ENCODE results near the gene ATG4B.

The ATG4B gene

DNA sequence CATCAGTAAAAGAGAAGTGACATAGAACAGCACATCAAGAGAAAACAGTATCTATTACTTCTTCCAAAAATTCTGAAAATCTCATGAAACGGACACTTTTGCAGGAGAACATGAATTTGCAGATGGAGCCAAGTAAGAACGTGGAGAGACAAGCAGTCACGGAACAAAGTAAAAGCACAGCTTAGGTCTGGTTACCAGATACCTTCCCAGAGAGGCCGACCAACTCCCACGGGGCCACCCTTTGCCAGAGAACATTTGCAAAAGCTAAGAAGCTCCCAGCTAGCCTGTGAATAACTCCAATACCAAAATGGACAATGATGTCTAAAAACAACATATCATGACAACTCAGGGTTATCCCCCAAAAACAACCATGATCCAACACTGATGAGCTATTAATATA lies 39.4 kb upstream of the ATG4B start:
- H3K9ac ChIP-seq (ENCODE audit: low read depth, low read length) = no peak overlapping the region
- no peak for TF ChIP-seq CTCF (IDR thresholded peaks at IDR 0.05; ENCODE audit: borderline replicate concordance, extremely low read depth, low read length, poor library complexity, severe bottlenecking)
- TF ChIP-seq EZH2 (IDR thresholded peaks at IDR 0.05; ENCODE audit: borderline replicate concordance, low read depth, low read length, severe bottlenecking) = no peak
- DNase-seq = no peak
- peaks cover 73% of the 10 kb centered on the region for H3K36me3 ChIP-seq (ENCODE audit: insufficient read depth, low read length)
- H3K4me2 ChIP-seq (ENCODE audit: insufficient read depth, low read length) = no peak overlapping the region
- no peak overlapping the region for H2AFZ ChIP-seq (ENCODE audit: low read depth, low read length)
- H3K27me3 ChIP-seq (ENCODE audit: insufficient read depth, low read length, poor library complexity) = no peaks in the 10 kb centered on the region
- H3K4me3 ChIP-seq (ENCODE audit: low read depth in 1 of 2, low read length in 2 of 2) = no peak overlapping the region
- H3K27ac ChIP-seq (ENCODE audit: low read length) = no peak overlapping the region
- no peaks in the 10 kb centered on the region for H3K79me2 ChIP-seq (ENCODE audit: insufficient read depth, low read length)
- no peak for ATAC-seq (ENCODE audit: insufficient read depth, low read depth)
- no peaks in the 10 kb centered on the region for H3K4me1 ChIP-seq (ENCODE audit: insufficient read depth, low read length)
- no peaks in the 10 kb centered on the region for H3K9me3 ChIP-seq (ENCODE audit: insufficient read depth, low read length, severe bottlenecking)
- H4K20me1 ChIP-seq (ENCODE audit: insufficient read depth, low read length) = 0 out of 2 replicates have a peak, but pooled peaks cover 5% of the 10 kb centered on the region

GRCh38 chr2:241598487-241598886 lies 39.0 kb upstream of the ATG4B start:
- no peaks in the 10 kb centered on the region for H3K9me3 ChIP-seq (ENCODE audit: insufficient read depth, low read length, severe bottlenecking)
- no peak overlapping the region for H3K4me2 ChIP-seq (ENCODE audit: insufficient read depth, low read length)
- H3K4me3 ChIP-seq (ENCODE audit: low read depth in 1 of 2, low read length in 2 of 2) = no peak overlapping the region
- H3K27ac ChIP-seq (ENCODE audit: low read length) = no peak overlapping the region
- 0 out of 2 replicates have a peak, but pooled peaks cover 5% of the 10 kb centered on the region for H4K20me1 ChIP-seq (ENCODE audit: insufficient read depth, low read length)
- no peaks in the 10 kb centered on the region for H3K4me1 ChIP-seq (ENCODE audit: insufficient read depth, low read length)
- DNase-seq = no peak
- H3K79me2 ChIP-seq (ENCODE audit: insufficient read depth, low read length) = no peaks in the 10 kb centered on the region
- TF ChIP-seq CTCF (IDR thresholded peaks at IDR 0.05; ENCODE audit: borderline replicate concordance, extremely low read depth, low read length, poor library complexity, severe bottlenecking) = peak; percentile 42
- TF ChIP-seq EZH2 (IDR thresholded peaks at IDR 0.05; ENCODE audit: borderline replicate concordance, low read depth, low read length, severe bottlenecking) = no peak
- no peak overlapping the region for H2AFZ ChIP-seq (ENCODE audit: low read depth, low read length)
- no peak overlapping the region for H3K9ac ChIP-seq (ENCODE audit: low read depth, low read length)
- no peaks in the 10 kb centered on the region for H3K27me3 ChIP-seq (ENCODE audit: insufficient read depth, low read length, poor library complexity)
- ATAC-seq (ENCODE audit: insufficient read depth, low read depth) = no peak
- peaks cover 70% of the 10 kb centered on the region for H3K36me3 ChIP-seq (ENCODE audit: insufficient read depth, low read length)

DNA sequence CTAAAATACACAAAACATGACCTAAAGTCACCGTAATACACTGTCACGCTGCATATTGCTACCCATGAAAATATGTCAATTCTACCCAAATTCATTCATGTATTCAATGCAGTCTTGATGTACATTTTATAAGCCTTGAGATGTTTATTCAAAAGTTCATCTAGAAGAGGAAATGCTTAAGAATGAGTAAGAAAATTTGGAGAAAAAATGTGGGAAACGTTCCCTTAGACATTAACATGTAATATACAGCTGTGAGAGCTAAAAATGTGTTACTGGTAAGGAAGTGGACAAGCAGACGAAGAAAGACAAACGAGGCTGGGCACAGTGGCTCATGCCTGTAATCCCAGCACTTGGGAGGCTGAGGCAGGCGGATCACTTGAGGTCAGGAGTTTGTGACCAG lies 37.9 kb upstream of the ATG4B start:
- H3K27ac ChIP-seq (ENCODE audit: low read length) = no peak overlapping the region
- TF ChIP-seq EZH2 (IDR thresholded peaks at IDR 0.05; ENCODE audit: borderline replicate concordance, low read depth, low read length, severe bottlenecking) = no peak
- no peak overlapping the region for H3K4me3 ChIP-seq (ENCODE audit: low read depth in 1 of 2, low read length in 2 of 2)
- H3K36me3 ChIP-seq (ENCODE audit: insufficient read depth, low read length) = peaks cover 64% of the 10 kb centered on the region
- H3K9ac ChIP-seq (ENCODE audit: low read depth, low read length) = no peak overlapping the region
- no peaks in the 10 kb centered on the region for H3K79me2 ChIP-seq (ENCODE audit: insufficient read depth, low read length)
- no peaks in the 10 kb centered on the region for H3K9me3 ChIP-seq (ENCODE audit: insufficient read depth, low read length, severe bottlenecking)
- ATAC-seq (ENCODE audit: insufficient read depth, low read depth) (no peak), DNase-seq (no peak)
- 0 out of 2 replicates have a peak, but pooled peaks cover 5% of the 10 kb centered on the region for H4K20me1 ChIP-seq (ENCODE audit: insufficient read depth, low read length)
- no peaks in the 10 kb centered on the region for H3K4me1 ChIP-seq (ENCODE audit: insufficient read depth, low read length)
- H3K4me2 ChIP-seq (ENCODE audit: insufficient read depth, low read length) = no peak overlapping the region
- no peak overlapping the region for H2AFZ ChIP-seq (ENCODE audit: low read depth, low read length)
- H3K27me3 ChIP-seq (ENCODE audit: insufficient read depth, low read length, poor library complexity) = no peaks in the 10 kb centered on the region

DNA sequence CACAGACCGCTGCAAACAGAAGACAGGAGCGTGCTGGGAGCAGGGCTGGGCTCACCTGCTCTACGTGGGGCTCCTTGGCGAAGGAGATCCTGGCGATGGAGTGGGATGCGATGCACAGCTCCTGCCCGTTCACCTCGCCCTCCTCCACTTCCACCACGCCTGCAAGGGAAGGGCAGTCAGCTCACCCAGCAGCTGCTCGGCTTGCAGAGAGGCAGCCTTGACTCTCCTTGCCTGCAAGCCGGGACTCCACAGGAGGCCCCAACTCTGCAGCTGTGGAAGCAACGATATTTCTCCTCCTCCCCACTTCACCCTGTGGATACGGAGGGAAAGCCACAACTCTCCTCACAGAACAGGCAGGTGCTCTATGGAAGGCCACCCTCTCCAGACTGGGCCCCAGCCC lies 35.7 kb upstream of the ATG4B start:
- H3K4me3 ChIP-seq (ENCODE audit: low read depth in 1 of 2, low read length in 2 of 2) = no peak overlapping the region
- no peaks in the 10 kb centered on the region for H3K27me3 ChIP-seq (ENCODE audit: insufficient read depth, low read length, poor library complexity)
- ATAC-seq (ENCODE audit: insufficient read depth, low read depth) (no peak), DNase-seq (no peak)
- peaks cover 4% of the 10 kb centered on the region for H4K20me1 ChIP-seq (ENCODE audit: insufficient read depth, low read length)
- TF ChIP-seq CTCF (IDR thresholded peaks at IDR 0.05; ENCODE audit: borderline replicate concordance, extremely low read depth, low read length, poor library complexity, severe bottlenecking) (no peak), EZH2 (IDR thresholded peaks at IDR 0.05; ENCODE audit: borderline replicate concordance, low read depth, low read length, severe bottlenecking) (no peak)
- no peak overlapping the region for H3K4me2 ChIP-seq (ENCODE audit: insufficient read depth, low read length)
- no peak overlapping the region for H3K9ac ChIP-seq (ENCODE audit: low read depth, low read length)
- H3K4me1 ChIP-seq (ENCODE audit: insufficient read depth, low read length) = no peaks in the 10 kb centered on the region
- H3K9me3 ChIP-seq (ENCODE audit: insufficient read depth, low read length, severe bottlenecking) = no peaks in the 10 kb centered on the region
- H3K27ac ChIP-seq (ENCODE audit: low read length) = no peak overlapping the region
- no peak overlapping the region for H2AFZ ChIP-seq (ENCODE audit: low read depth, low read length)
- H3K79me2 ChIP-seq (ENCODE audit: insufficient read depth, low read length) = no peaks in the 10 kb centered on the region
- H3K36me3 ChIP-seq (ENCODE audit: insufficient read depth, low read length) = peaks cover 75% of the 10 kb centered on the region
